Liver (tissue), 3 donors: ENCODE data around the gene NAGS.

Experiments
- ATF3 ChIP-seq: IDR thresholded peaks from 2 replicates; pipeline ENCODE4 v1.6.1; 2016; ENCODE audit warnings: antibody characterized with exemption
- FOXA1 ChIP-seq: IDR thresholded peaks from 2 replicates; pipeline ENCODE4 v1.6.1; 2016; ENCODE audit warnings: antibody characterized with exemption
- GABPA ChIP-seq, 2 donors: IDR thresholded peaks in 1 of 2; conservative IDR thresholded peaks in 1 of 2; 2 replicates each; pipeline ENCODE4 v1.6.1; 2016; ENCODE audit warnings: antibody characterized with exemption in 2 of 2, mild to moderate bottlenecking in 1 of 2, moderate library complexity in 1 of 2
- RAD21 ChIP-seq, 2 donors: IDR thresholded peaks; 2 replicates each; pipeline ENCODE4 v1.6.1; 2016; ENCODE audit warnings: antibody characterized with exemption in 2 of 2, mild to moderate bottlenecking in 2 of 2
- REST ChIP-seq: IDR thresholded peaks from 2 replicates; pipeline ENCODE4 v1.6.1; 2016; ENCODE audit warnings: antibody characterized with exemption, mild to moderate bottlenecking
- SP1 ChIP-seq: IDR thresholded peaks from 2 replicates; pipeline ENCODE4 v1.6.1; 2018; ENCODE audit warnings: antibody characterized with exemption, mild to moderate bottlenecking
- TAF1 ChIP-seq: conservative IDR thresholded peaks from 2 replicates; pipeline ENCODE4 v1.6.1; 2016; ENCODE audit warnings: antibody characterized with exemption, mild to moderate bottlenecking
- YY1 ChIP-seq: IDR thresholded peaks from 2 replicates; pipeline ENCODE4 v1.6.1; 2016; ENCODE audit warnings: antibody characterized with exemption, mild to moderate bottlenecking
- TF ChIP-seq, protein P1 (sequence below): fragments of 150-350 bp; IDR thresholded peaks from 2 replicates; pipeline ENCODE4 v1.5.1; 2017; ENCODE audit warnings: improper control_type of control experiment, low read depth, low read length; ENCODE audit not compliant: missing input control
- TF ChIP-seq, protein P2 (sequence below): IDR thresholded peaks from 2 replicates; pipeline ENCODE4 v1.6.1; 2016; ENCODE audit warnings: antibody characterized with exemption
- donor health status: healthy.
- donor health status: healthy.

- TF ChIP-seq, protein P1, sequence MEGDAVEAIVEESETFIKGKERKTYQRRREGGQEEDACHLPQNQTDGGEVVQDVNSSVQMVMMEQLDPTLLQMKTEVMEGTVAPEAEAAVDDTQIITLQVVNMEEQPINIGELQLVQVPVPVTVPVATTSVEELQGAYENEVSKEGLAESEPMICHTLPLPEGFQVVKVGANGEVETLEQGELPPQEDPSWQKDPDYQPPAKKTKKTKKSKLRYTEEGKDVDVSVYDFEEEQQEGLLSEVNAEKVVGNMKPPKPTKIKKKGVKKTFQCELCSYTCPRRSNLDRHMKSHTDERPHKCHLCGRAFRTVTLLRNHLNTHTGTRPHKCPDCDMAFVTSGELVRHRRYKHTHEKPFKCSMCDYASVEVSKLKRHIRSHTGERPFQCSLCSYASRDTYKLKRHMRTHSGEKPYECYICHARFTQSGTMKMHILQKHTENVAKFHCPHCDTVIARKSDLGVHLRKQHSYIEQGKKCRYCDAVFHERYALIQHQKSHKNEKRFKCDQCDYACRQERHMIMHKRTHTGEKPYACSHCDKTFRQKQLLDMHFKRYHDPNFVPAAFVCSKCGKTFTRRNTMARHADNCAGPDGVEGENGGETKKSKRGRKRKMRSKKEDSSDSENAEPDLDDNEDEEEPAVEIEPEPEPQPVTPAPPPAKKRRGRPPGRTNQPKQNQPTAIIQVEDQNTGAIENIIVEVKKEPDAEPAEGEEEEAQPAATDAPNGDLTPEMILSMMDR, result no peak
- no peak for TF ChIP-seq REST
- TF ChIP-seq, protein P2, sequence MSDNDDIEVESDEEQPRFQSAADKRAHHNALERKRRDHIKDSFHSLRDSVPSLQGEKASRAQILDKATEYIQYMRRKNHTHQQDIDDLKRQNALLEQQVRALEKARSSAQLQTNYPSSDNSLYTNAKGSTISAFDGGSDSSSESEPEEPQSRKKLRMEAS, result no peak
- no peak for TF ChIP-seq RAD21 (IDR thresholded peaks at IDR 0.05)
- TF ChIP-seq TAF1, result no peak
- no peak for TF ChIP-seq FOXA1
- no peak for TF ChIP-seq YY1
- TF ChIP-seq ATF3, result no peak
- no peak for TF ChIP-seq GABPA (IDR thresholded peaks at IDR 0.05 in 1 of 2, conservative IDR thresholded peaks at IDR 0.05 in 1 of 2)
- no peak for TF ChIP-seq SP1
Observed at GRCh38 chr17:44044071-44044470, 39.6 kb downstream of the NAGS start.
